Choroid plexus epithelial cell (primary cell): ENCODE measurements around the gene POLR1B.

Experiments
- DNase-seq: peaks from one replicate; pipeline ENCODE4 v3.0.0-alpha.2; 2010; ENCODE audit warnings: low read depth
- H3K4me3 ChIP-seq: 2 replicates; pipeline ENCODE4 v1.5.1; 2011; ENCODE audit warnings: low read depth, mild to moderate bottlenecking, control low read depth, low read length, moderate library complexity
- TF ChIP-seq, protein P1 (sequence below): conservative IDR thresholded peaks from 2 replicates; pipeline ENCODE4 v1.5.1; 2011; ENCODE audit warnings: low read depth, mild to moderate bottlenecking, control low read depth, inconsistent platforms, low read length, moderate library complexity

The POLR1B gene

DNA sequence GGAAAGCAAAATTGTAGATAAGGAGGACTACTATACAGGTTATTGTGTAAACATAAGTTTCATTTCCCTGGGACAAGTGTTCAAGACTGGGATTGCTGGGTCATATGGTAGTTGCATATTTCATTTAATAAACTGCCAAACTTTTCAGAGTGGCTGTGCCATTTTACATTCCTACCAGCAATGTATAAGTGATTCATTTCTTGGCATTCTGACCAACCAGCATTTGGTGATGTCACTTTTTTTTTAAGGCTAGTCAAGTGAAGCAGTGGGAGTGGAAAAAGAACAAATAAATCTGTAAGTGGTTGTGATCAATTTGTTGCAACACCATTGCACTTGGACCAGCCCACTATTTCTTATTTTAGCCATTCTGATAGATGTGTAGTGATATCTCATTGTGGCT is 37.0 kb downstream of the POLR1B start:
- DNase-seq = peak; percentile 87
- no peak overlapping the region for H3K4me3 ChIP-seq
- TF ChIP-seq, protein P1, sequence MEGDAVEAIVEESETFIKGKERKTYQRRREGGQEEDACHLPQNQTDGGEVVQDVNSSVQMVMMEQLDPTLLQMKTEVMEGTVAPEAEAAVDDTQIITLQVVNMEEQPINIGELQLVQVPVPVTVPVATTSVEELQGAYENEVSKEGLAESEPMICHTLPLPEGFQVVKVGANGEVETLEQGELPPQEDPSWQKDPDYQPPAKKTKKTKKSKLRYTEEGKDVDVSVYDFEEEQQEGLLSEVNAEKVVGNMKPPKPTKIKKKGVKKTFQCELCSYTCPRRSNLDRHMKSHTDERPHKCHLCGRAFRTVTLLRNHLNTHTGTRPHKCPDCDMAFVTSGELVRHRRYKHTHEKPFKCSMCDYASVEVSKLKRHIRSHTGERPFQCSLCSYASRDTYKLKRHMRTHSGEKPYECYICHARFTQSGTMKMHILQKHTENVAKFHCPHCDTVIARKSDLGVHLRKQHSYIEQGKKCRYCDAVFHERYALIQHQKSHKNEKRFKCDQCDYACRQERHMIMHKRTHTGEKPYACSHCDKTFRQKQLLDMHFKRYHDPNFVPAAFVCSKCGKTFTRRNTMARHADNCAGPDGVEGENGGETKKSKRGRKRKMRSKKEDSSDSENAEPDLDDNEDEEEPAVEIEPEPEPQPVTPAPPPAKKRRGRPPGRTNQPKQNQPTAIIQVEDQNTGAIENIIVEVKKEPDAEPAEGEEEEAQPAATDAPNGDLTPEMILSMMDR = peak; percentile 6

DNA sequence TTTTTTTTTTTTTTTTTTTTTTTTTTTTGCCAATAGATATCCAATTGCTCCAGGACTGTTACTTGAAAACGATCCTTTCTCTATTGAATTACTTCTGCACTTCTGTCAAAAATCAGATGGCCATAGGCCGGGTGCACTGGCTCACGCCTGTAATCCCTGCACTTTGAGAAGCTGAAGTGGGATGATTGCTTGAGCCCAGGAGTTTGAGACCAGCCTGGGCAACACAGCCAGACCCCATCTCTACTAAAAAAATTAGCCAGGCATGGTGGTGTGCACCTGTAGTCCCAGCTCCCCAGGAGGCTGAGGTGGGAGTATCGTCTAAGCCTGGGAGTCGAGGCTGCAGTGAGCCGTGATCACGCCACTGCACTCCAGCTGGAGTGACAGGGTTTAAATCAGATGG is 37.8 kb downstream of the POLR1B start:
- DNase-seq = no peak
- H3K4me3 ChIP-seq = no peak overlapping the region
- TF ChIP-seq, protein P1 = no peak

DNA sequence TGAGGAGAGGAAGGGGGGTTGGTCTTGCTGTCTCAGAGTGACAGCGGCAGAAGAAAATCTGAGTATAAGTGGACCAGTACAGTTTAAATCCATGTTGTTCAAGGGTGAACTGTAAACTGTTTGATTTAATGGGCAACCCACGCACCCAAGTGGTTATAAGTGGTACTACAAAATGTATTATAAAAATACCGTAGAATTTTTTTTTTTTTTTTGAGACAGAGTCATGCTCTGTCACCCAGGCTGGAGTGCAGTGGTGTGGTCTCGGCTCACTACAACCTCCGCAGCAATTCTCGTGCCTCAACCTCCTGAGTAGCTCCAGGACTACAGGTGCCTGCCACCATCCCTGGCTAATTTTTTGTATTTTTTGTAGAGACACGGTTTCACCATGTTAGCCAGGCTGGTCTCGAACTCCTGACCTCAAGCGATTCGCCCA is 40.1 kb downstream of the POLR1B start:
- no peak overlapping the region for H3K4me3 ChIP-seq
- peak; percentile 78 for DNase-seq
- TF ChIP-seq, protein P1 = peak; percentile 50

DNA sequence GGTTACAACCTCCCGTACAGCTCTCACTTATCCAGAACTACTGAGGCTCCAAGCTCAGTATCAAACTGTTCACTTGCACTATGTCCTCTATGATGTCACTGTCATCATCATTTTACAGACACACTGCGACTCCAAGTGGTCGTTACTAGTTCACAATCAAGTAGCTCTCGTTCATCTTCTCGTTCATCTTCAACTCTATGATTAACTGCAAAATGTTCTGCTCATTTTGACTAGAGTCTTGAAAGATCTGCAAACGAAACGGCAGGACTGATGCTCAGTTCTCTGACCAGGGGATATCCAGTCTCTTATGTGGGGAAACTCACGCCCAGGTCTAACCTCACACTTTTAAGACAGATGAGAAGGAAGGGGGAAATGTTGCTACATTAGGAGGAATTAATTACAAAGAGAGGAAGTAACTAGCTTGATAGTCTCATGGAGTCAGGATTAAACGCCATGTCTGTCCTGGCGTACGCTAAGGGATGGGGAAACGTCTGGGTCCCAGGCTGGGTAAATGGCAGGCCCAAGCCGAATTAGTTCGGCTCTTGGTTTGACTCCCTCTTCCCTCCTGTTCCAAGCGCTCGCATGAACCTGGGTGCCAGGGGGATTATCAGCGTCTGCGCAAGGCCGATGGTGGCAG is 41.4 kb downstream of the POLR1B start:
- DNase-seq = peak; percentile 25
- TF ChIP-seq, protein P1 = no peak
- peak overlapping the region; percentile 89 for H3K4me3 ChIP-seq

DNA sequence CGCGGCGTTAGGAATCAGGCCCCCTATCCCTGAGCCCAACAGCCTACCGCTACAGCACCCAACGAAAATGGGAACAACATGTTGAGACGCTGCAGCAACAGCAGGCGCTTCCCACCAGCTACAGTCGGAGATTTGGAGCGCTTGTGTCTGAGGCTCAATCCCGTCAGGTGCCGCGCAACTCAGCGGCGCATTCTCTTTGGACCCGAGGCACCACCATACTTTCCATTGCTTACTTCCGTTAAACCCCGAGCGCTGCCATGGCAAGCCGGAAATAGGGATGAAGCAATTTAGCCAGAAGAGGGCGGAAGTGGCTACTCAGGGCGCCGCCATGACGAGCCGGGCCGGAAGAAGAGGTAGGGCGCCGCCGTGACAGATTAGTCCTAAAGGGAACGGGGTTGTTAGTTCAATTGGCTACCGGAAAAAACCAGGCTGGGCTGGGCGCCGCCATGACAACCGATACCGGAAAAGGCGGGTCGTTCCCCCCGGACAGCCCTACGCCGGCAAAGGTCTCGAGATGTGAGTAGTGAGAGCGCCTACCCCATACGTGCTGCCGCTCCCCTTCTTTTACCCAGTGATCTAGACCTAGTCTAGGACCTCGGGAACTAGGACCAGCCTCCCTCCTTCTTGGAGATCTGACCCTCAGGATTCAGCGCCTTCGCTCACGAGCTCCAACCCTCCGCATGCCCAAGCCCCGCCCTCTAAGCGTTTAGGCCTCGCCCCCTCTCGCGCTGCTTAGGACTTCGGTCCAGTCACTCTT is 42.0 kb downstream of the POLR1B start, which contains the start of gene CHCHD5:
Gene CHCHD5, plus strand, starts transcription at position 476 of the 757 bp plus-strand sequence. Its CDS starts 39 bp downstream, at position 515.
- peak; percentile 97 for DNase-seq
- TF ChIP-seq, protein P1 = no peak
- H3K4me3 ChIP-seq = peak within 1 kb of the TSS; percentile 89

DNA sequence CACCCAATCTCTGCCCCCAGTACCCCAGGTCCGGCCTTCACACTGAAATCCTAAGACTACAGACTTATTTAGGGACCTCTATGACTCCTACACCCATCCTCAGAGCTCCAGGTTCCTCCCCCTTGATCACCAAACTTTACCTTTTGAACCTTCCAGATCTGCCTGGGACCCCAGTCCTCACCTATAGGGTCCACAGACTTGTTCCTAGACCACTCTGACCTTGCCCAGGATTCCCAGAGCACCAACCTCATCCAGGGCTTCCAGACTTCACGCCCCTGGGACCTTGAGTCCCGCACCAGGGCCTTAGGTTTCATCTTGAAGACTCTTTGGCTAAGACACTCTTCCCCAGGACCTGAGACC is 42.6 kb downstream of the POLR1B start:
- no peak for DNase-seq
- TF ChIP-seq, protein P1 = no peak
- peak overlapping the region; percentile 89 for H3K4me3 ChIP-seq
